DMS53 (cell line): ENCODE measurements around the gene TMEM174.
A peak's percentile ranks its signal among the peaks of the same experiment; 100 is the strongest.
"Not testable (repeated sequence)": the region's sequence is repeated elsewhere in the genome, so short reads cannot be mapped to it uniquely, and the experiment has no call there.

Source experiments
- DNase-seq: peaks from one replicate; lab custom pipeline; 2025; lab: John Stamatoyannopoulos, UW

TMEM174 gene

GRCh38 chr5:73196201-73196600, 23.2 kb downstream of the TMEM174 start:
- DNase-seq, result no peak

GRCh38 chr5:73197637-73198257, 24.8 kb downstream of the TMEM174 start:
- no peak for DNase-seq

- no peak for DNase-seq
Observed at GRCh38 chr5:73198833-73199592, 26.0 kb downstream of the TMEM174 start.

- DNase-seq, result no peak
Observed at GRCh38 chr5:73199671-73200070, 26.7 kb downstream of the TMEM174 start.

GRCh38 chr5:73201547-73202513, 28.8 kb downstream of the TMEM174 start:
- peak; percentile 96 for DNase-seq

- DNase-seq, result peak; percentile 95
Observed at GRCh38 chr5:73204332-73204731, 31.3 kb downstream of the TMEM174 start.

GRCh38 chr5:73204733-73205132, 31.7 kb downstream of the TMEM174 start:
- DNase-seq, result no peak

GRCh38 chr5:73205305-73205704, 32.3 kb downstream of the TMEM174 start:
- DNase-seq, result peak; percentile 58

- peak; percentile 10 for DNase-seq
Observed at GRCh38 chr5:73207239-73207638, 34.2 kb downstream of the TMEM174 start.

- not testable (repeated sequence) for DNase-seq
Observed at GRCh38 chr5:73209075-73209474, 36.1 kb downstream of the TMEM174 start.

GRCh38 chr5:73212693-73213092, 39.7 kb downstream of the TMEM174 start:
- not testable (repeated sequence) for DNase-seq

GRCh38 chr5:73213566-73213998, 40.6 kb downstream of the TMEM174 start:
- DNase-seq, result no peak

- no peak for DNase-seq
Observed at GRCh38 chr5:73214306-73214705, 41.3 kb downstream of the TMEM174 start.

- peak; percentile 16 for DNase-seq
Observed at GRCh38 chr5:73214996-73215395, 42.0 kb downstream of the TMEM174 start.

- DNase-seq, result no peak
Observed at GRCh38 chr5:73215531-73215890, 42.5 kb downstream of the TMEM174 start.

GRCh38 chr5:73215891-73216610, 43.1 kb downstream of the TMEM174 start:
- DNase-seq, result peak; percentile 91

- peak; percentile 58 for DNase-seq
Observed at GRCh38 chr5:73218552-73219171, 45.7 kb downstream of the TMEM174 start.

GRCh38 chr5:73219336-73219735, 46.3 kb downstream of the TMEM174 start:
- peak; percentile 11 for DNase-seq

- DNase-seq, result no peak
Observed at GRCh38 chr5:73221161-73221560, 48.2 kb downstream of the TMEM174 start.

- no peak for DNase-seq
Observed at GRCh38 chr5:73221726-73222125, 48.7 kb downstream of the TMEM174 start.

- DNase-seq, result no peak
Observed at GRCh38 chr5:73222173-73222572, 49.2 kb downstream of the TMEM174 start.
